ENCODE data around the gene SS18. TPM values are rescaled to one million over a fixed set of nuclear protein-coding genes. Genes with fewer than 3 reads are reported as not detected.

Gene SS18
- total RNA-seq, 1 donor: 108 TPM

GRCh38 chr18:26003817-26004216 is 86.6 kb downstream of the SS18 start:
- DNase-seq (ENCODE audit: low read depth in 2 of 3, low spot score in 2 of 3): no peak

GRCh38 chr18:26003356-26003755 is 87.1 kb downstream of the SS18 start:
- no peak for DNase-seq (ENCODE audit: low read depth in 2 of 3, low spot score in 2 of 3)

GRCh38 chr18:26002375-26002910 is 88.0 kb downstream of the SS18 start:
- no peak for DNase-seq (ENCODE audit: low read depth in 2 of 3, low spot score in 2 of 3)

GRCh38 chr18:25998461-25998860 is 92.0 kb downstream of the SS18 start:
- DNase-seq (ENCODE audit: low read depth in 2 of 3, low spot score in 2 of 3): no peak

GRCh38 chr18:25992566-25992965 is 97.8 kb downstream of the SS18 start:
- no peak for DNase-seq (ENCODE audit: low read depth in 2 of 3, low spot score in 2 of 3)

GRCh38 chr18:25990473-25990872 is 99.9 kb downstream of the SS18 start:
- no peak for DNase-seq (ENCODE audit: low read depth in 2 of 3, low spot score in 2 of 3)

GRCh38 chr18:25985707-25986394 is 104.6 kb downstream of the SS18 start:
- DNase-seq (ENCODE audit: low read depth in 2 of 3, low spot score in 2 of 3): no peak

- DNase-seq (ENCODE audit: low read depth in 2 of 3, low spot score in 2 of 3): no peak
Measured at GRCh38 chr18:25983730-25984129, 106.7 kb downstream of the SS18 start.

GRCh38 chr18:25982961-25983360 is 107.5 kb downstream of the SS18 start:
- no peak for DNase-seq (ENCODE audit: low read depth in 2 of 3, low spot score in 2 of 3)

GRCh38 chr18:25982153-25982552 is 108.3 kb downstream of the SS18 start:
- DNase-seq (ENCODE audit: low read depth in 2 of 3, low spot score in 2 of 3): no peak

- no peak for DNase-seq (ENCODE audit: low read depth in 2 of 3, low spot score in 2 of 3)
Measured at GRCh38 chr18:25979369-25980040, 110.9 kb downstream of the SS18 start.

GRCh38 chr18:25976554-25976953 is 113.9 kb downstream of the SS18 start:
- DNase-seq (ENCODE audit: low read depth in 2 of 3, low spot score in 2 of 3): no peak

GRCh38 chr18:25974630-25975077 is 115.8 kb downstream of the SS18 start:
- no peak for DNase-seq (ENCODE audit: low read depth in 2 of 3, low spot score in 2 of 3)

Other genes with a start within 250 kb of the SS18 start
- gene PSMA8, start 43.3 kb upstream of the SS18 start, total RNA-seq: under 0.01 TPM
- 14.8 TPM for gene TAF4B, start 135.8 kb upstream of the SS18 start, total RNA-seq

All from hematopoietic multipotent progenitor cell (in vitro differentiated cells).